GM19372 (cell line): ENCODE measurements around the gene PDAP1.
"Not testable (repeated sequence)": the region's sequence is repeated elsewhere in the genome, so short reads cannot be mapped to it uniquely, and the experiment has no call there.

ENCODE experiments used
- ATAC-seq: cut with Tn5 transposase; IDR thresholded peaks from one replicate; pipeline ENCODE4 v1.9.1; 2021; ENCODE audit warnings: mild to moderate bottlenecking, low read depth, moderate library complexity; ENCODE audit not compliant: unreplicated experiment

PDAP1 gene

GRCh38 chr7:99397297-99397983, 11.0 kb downstream of the PDAP1 start:
- ATAC-seq, result no peak

DNA sequence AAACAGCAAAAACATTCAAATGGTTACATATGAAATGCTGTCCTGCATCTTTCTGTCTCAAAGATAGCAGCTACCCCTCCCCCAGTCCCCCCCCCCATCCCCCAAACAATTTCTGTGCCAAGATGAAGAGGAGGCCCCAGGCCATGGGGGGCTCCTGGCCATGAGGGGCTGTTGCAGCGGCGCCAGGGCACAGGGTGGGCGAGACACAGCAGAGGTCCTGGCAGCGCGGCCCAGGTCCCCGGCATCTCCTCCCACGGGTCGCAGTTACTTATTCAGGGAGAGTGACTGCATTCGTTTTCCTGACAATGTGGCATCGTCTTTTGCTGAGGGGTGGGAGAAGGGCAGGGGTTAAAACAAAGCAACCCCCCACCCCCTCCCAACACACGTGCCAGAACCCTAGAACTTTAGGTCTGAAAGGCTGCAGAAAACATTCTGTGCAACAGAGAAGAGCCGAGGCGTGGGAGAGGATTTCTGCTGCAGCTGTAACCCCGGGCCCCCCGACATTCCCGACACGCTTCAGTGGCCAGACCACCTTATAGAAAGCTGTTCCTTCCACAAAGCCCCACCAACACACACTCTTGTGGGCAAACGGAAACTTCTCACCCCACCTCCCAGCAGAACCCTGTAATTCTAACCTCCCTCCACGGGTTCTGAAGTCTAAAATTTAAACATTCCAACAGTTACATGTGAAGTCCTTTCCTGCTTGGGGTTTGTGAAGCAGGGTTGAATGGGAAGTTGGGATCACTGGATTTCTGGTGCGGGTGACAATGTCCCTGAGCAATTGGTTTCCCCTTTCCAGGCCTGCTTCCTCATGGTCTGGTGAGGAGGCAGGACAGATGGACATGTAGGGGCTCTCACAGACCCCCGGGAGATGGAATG, 11.7 kb downstream of the PDAP1 start:
- ATAC-seq, result no peak

GRCh38 chr7:99395616-99396327, 12.6 kb downstream of the PDAP1 start:
- ATAC-seq, result no peak

DNA sequence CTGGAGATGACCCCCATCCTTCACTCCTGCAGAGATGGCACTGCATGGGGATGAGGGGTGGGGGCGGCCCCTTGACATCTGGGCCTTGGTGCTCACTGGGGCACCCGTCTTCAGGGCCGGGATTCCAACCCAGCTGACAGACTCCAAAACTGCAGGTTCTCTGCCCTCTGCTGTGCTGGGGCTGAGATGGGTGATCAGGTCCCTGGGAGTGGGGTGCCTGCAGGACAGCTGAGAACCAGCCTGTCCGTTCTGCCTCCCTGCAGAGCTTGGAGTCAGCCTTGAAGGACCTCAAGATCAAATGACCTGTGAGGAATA, 14.3 kb downstream of the PDAP1 start:
- ATAC-seq, result no peak

DNA sequence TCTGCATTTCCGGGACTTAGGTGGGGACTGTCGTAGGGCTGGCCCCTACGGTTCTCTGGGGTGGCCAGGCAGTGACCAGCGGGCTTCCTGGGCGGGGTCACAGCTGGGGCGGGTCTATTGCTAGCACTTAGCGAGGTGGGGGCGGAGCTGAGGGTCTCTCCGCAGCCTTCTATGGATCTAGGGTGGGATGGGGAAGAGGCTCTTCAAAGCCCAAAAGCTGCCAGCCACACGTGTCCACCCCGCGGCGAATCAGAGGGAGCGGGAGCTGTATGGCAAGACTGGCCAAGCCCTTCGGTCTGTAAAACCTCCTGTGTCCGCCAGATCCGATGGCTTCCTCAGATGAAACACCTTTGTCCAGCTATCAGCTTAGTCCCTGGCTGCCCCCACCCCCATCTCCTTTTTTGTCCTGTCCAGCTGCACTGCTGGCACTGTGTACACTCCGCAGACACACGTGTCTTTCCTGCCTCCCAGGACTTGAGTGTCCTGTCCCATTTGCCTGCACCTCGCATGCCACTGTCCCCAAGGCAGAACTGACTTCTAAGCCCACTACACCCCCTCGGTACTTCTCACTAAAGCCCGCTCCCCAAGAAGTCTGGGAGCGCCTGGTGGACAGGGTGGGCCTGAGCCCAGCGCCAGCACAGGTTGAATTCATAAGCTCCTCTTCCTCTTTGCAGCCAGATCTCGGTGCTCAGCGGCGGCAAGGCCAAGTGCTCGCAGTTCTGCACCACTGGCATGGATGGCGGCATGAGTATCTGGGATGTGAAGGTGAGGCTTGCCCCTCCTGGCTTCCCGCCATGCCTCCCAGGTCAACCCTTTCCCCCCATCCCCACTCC, 14.8 kb downstream of the PDAP1 start:
- no peak for ATAC-seq

DNA sequence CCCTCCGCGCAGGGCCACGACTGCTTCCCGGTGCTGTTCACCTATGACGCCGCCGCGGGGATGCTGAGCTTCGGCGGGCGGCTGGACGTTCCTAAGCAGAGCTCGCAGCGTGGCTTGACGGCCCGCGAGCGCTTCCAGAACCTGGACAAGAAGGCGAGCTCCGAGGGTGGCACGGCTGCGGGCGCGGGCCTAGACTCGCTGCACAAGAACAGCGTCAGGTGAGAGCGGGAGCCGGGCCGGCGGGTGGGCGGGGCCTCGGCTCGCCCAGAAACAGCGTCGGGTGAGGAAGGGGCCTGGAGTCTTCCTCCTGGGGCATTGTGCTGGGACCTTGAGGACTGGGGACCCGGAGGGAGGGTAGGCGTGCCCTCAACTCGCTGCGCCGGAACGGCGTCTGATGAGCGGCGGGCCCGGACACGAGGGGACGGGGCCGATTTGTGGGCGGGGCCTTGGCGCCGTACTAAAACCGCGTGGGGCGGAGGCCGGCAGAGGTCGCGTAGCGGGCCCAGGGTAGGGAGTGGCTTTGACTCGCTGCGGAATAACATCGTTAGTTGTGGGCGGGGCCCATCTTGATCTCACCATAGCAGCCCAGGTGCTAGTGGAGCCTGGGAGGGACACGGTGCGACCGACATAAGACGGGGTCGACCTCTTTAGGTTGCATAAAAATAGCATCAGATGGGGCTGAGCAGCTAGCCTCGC, 15.6 kb downstream of the PDAP1 start:
- peak; percentile 79 for ATAC-seq

DNA sequence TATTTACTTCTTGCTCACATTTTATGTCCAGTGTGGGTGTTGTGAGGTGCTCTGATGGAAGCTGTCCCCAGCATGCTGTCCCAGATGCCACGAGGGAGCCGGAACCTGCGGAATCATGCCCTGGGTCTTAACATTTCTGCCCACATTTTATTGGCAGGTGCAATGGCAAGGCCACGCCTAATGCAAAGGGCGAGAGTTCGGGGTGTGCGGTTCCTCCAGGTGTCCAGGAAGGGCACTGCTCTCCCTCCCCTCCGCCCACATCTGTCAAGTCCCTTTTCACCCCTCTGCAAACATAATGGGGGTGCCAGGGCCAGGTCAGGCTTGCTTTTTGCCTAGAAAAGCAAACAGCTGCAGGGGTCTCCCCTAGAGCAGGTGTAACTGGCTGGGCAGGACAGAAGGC, 16.4 kb downstream of the PDAP1 start:
- no peak for ATAC-seq

- no peak for ATAC-seq
These were observed 17.3 kb downstream of the PDAP1 start for GRCh38 chr7:99390941-99391602.

GRCh38 chr7:99389772-99390171, 18.6 kb downstream of the PDAP1 start:
- no peak for ATAC-seq

DNA sequence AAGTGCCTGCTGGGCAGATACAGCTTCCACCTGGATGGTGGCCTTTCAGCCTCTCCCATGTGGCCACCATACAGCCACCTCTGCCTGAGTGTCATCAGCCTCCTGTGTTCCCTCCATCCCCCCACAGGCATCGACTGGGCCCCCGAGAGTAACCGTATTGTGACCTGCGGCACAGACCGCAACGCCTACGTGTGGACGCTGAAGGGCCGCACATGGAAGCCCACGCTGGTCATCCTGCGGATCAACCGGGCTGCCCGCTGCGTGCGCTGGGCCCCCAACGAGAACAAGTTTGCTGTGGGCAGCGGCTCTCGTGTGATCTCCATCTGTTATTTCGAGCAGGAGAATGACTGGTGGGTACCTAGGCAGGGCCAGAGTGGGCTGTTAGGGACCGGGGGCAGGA, 20.5 kb downstream of the PDAP1 start:
- no peak for ATAC-seq

GRCh38 chr7:99387239-99387635, 21.2 kb downstream of the PDAP1 start:
- not testable (repeated sequence) for ATAC-seq

DNA sequence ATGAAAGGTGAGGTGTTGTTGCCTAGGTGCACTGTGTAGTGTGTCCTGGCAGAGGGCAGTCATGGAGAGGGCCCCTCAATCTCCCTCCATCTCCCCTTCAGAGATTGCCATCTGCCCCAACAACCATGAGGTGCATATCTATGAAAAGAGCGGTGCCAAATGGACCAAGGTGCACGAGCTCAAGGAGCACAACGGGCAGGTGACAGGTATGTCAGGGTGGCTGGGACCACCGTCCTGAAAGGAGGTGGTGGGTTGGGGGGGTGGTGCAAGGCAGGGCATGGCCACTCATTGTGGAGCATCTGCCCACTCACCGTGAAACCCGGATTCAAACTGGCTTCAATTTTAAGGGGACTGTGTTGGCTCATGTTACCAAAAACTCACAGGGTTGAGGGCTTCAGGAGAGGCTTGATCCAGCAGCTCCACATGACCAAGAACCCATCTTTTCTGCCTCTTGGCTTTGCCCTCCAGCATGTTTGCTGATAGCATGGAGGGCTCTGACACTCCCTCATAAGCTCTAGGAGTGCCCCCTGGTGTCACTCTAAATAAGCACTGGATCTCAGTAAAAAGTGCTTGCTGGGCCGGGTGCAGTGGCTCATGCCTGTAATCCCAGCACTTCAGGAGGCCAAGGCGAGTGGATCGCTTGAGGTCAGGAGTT, 21.7 kb downstream of the PDAP1 start:
- ATAC-seq, result no peak

DNA sequence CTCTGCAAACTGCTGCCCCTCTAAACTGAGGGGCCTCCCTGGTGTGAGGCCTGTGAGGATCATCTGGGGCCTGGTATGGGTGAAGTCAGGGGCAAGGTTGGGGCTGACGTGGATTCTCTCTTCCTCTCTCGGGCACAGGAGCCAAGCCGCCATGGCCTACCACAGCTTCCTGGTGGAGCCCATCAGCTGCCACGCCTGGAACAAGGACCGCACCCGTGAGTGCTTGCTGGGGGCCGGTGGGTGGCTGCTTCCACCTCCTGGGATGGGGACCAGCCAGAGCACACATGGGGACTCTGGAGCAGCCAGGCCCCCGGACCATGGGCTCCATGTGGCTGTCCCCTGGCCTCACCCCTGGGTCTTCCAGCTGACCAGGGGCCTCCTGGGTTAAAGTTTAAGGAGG, 22.8 kb downstream of the PDAP1 start:
- no peak for ATAC-seq

- ATAC-seq, result no peak
These were observed 23.9 kb downstream of the PDAP1 start for GRCh38 chr7:99384523-99384922.

GRCh38 chr7:99383791-99384370, 24.5 kb downstream of the PDAP1 start:
- ATAC-seq, result no peak

GRCh38 chr7:99383203-99383602, 25.2 kb downstream of the PDAP1 start:
- ATAC-seq, result no peak

DNA sequence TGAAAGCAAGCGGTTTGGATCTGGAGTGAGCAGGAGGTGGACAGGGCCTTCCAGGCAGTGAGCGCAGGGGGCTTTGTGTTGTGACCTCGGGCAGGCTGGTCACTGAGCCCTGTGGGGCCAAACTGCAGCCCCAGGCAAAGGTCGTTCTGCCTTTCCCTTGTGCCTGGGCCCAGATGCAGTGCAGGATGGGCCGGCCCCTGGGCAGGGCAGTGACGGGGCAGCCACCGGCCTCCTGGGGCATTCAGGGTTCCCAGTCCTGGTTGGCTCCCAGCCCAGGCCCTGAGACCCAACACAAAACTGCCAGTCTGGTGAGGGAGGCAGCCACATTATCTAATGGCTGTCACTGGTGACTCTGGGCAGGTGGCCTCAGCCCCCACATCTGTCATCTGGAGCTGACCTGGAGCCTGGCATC, 26.7 kb downstream of the PDAP1 start:
- no peak for ATAC-seq

GRCh38 chr7:99380823-99381663, 27.4 kb downstream of the PDAP1 start:
- ATAC-seq, result peak; percentile 72
